GM12878 (cell line): Measurements from ENCODE around the gene CEP131. TPM values are rescaled to one million over a fixed set of nuclear protein-coding genes. Genes with fewer than 3 reads are reported as not detected.

Experiments used
- ATAC-seq: fragments of 200-7000 bp; cut with Tn5 transposase; 3 replicates; pipeline ENCODE4 v1.9.1; 2020; ENCODE audit warnings: mild to moderate bottlenecking, moderate library complexity
- BruUV-seq: library from RNA; stranded (reverse); fragments of 400-500 nt; replicated peaks from 2 replicates; lab custom pipeline; 2021; lab: Mats Ljungman, UMichigan
- CTCF ChIA-PET: fragments of 300-600 bp; sonication (Branson Sonifier 250); formaldehyde crosslinking; extraction: SDS; loops from one replicate; lab custom pipeline; 2021; ENCODE audit warnings: inconsistent platforms; lab: Yijun Ruan, JAX
- POLR2A ChIA-PET: fragments of 350-600 bp; formaldehyde crosslinking; extraction: SDS; loops from one replicate; lab custom pipeline; 2021; ENCODE audit warnings: inconsistent platforms; lab: Charles Lee
- RAD21 ChIA-PET: fragments of 300-600 bp; sonication (Branson Sonifier 250); formaldehyde crosslinking; loops from one replicate; lab custom pipeline; 2023; ENCODE audit warnings: antibody characterized with exemption; ENCODE audit not compliant: unreplicated experiment; lab: Charles Lee
- SMC1A ChIA-PET: fragments of 300-600 bp; sonication (Branson Sonifier 250); formaldehyde crosslinking; loops from one replicate; lab custom pipeline; 2023; ENCODE audit not compliant: unreplicated experiment, uncharacterized antibody; lab: Charles Lee
- DNase-seq: peaks from one replicate; pipeline ENCODE4 v3.0.0-alpha.2; 2011; ENCODE audit warnings: low read depth, low spot score
- FAIRE-seq: peaks from 3 replicates; lab custom pipeline; 2011; peaks lifted over from hg19 to GRCh38; lab: Jason Lieb, UNC
- H2AFZ ChIP-seq: 2 replicates; pipeline ENCODE4 v1.6.0; 2011; ENCODE audit warnings: low read depth, low read length, control low read depth; ENCODE audit not compliant: control insufficient read depth
- H3K27ac ChIP-seq: 2 replicates; pipeline ENCODE4 v1.5.1; 2011; ENCODE audit warnings: control low read depth; ENCODE audit not compliant: control insufficient read depth, insufficient read depth
- H3K27me3 ChIP-seq, 2 experiments: replicated peaks in 1 of 2; 2 replicates each; pipeline versions ENCODE4 v1.6.0 to v1.6.1; 2011; ENCODE audit warnings: low read length in 1 of 2; ENCODE audit not compliant: control insufficient read depth in 2 of 2, insufficient read depth in 2 of 2
- H3K36me3 ChIP-seq, 2 experiments: 2 replicates each; pipeline ENCODE4 v1.5.1; 2011; ENCODE audit warnings: low read length in 1 of 2; ENCODE audit not compliant: control insufficient read depth in 2 of 2, insufficient read depth in 2 of 2
- H3K4me1 ChIP-seq: 2 replicates; pipeline ENCODE4 v1.6.1; 2011; ENCODE audit warnings: mild to moderate bottlenecking, low read length, moderate library complexity, mixed read lengths; ENCODE audit not compliant: control insufficient read depth, insufficient read depth
- H3K4me2 ChIP-seq: 2 replicates; pipeline ENCODE4 v1.6.0; 2011; ENCODE audit warnings: control low read depth; ENCODE audit not compliant: control insufficient read depth, insufficient read depth
- H3K4me3 ChIP-seq: fragments of 200-600 bp; sonication (generic); 2 replicates; pipeline ENCODE4 v1.5.1; 2016
- H3K79me2 ChIP-seq: 2 replicates; pipeline ENCODE4 v1.6.0; 2011; ENCODE audit warnings: low read length; ENCODE audit not compliant: control insufficient read depth, insufficient read depth
- H3K9ac ChIP-seq: 2 replicates; pipeline ENCODE4 v1.8.0; 2011; ENCODE audit warnings: low read length, control low read depth, mixed read lengths; ENCODE audit not compliant: control insufficient read depth, insufficient read depth
- H3K9me3 ChIP-seq: replicated peaks from 3 replicates; pipeline ENCODE4 v1.5.1; 2011; ENCODE audit warnings: mild to moderate bottlenecking, low read length; ENCODE audit not compliant: control insufficient read depth, insufficient read depth
- H4K20me1 ChIP-seq: 2 replicates; pipeline ENCODE4 v1.6.0; 2011; ENCODE audit not compliant: control insufficient read depth, insufficient read depth
- ASH2L ChIP-seq: fragments of 300-600, 200-600 bp; sonication (generic); IDR thresholded peaks from 2 replicates; pipeline ENCODE4 v1.6.1; 2017; ENCODE audit warnings: low read depth, mild to moderate bottlenecking, borderline replicate concordance
- EED ChIP-seq: sonication (generic); IDR thresholded peaks from 2 replicates; pipeline ENCODE4 v1.6.1; 2016; ENCODE audit warnings: antibody characterized with exemption, low read depth
- JUNB ChIP-seq: IDR thresholded peaks from 2 replicates; pipeline ENCODE4 v1.6.1; 2016; ENCODE audit warnings: antibody characterized with exemption, mild to moderate bottlenecking
- JUND ChIP-seq: IDR thresholded peaks from 2 replicates; pipeline ENCODE4 v1.6.1; 2012; ENCODE audit warnings: low read depth, mild to moderate bottlenecking, low read length, improper control_type of control experiment, moderate library complexity
- KAT2A ChIP-seq: conservative IDR thresholded peaks from 2 replicates; pipeline ENCODE4 v1.6.1; 2011; ENCODE audit warnings: low read depth, low read length; ENCODE audit not compliant: control insufficient read depth
- NKRF ChIP-seq: fragments of 450-650 bp; conservative IDR thresholded peaks from 2 replicates; pipeline ENCODE4 v1.6.1; 2017; ENCODE audit warnings: mild to moderate bottlenecking, moderate library complexity
- NR2F1 ChIP-seq: fragments of 450-650 bp; conservative IDR thresholded peaks from 2 replicates; pipeline ENCODE4 v1.6.1; 2017; ENCODE audit warnings: mild to moderate bottlenecking
- PAX5 ChIP-seq: IDR thresholded peaks from 2 replicates; pipeline ENCODE4 v1.6.1; 2011; ENCODE audit warnings: low read depth, low read length, borderline replicate concordance
- POLR2A ChIP-seq: IDR thresholded peaks from 2 replicates; pipeline ENCODE4 v1.6.1; 2011; ENCODE audit warnings: low read depth, mild to moderate bottlenecking, low read length
- RCOR1 ChIP-seq: conservative IDR thresholded peaks from 2 replicates; pipeline ENCODE4 v1.6.1; 2012; ENCODE audit warnings: low read depth, low read length, improper control_type of control experiment
- REST ChIP-seq: IDR thresholded peaks from 2 replicates; pipeline ENCODE4 v1.6.1; 2012; ENCODE audit warnings: mild to moderate bottlenecking, low read depth, low read length
- SIX5 ChIP-seq: IDR thresholded peaks from 2 replicates; pipeline ENCODE4 v1.6.1; 2011; ENCODE audit warnings: mild to moderate bottlenecking, low read depth, low read length, moderate library complexity; ENCODE audit not compliant: severe bottlenecking
- WGBS: methylation state at CpG from one replicate; pipeline ENCODE4 v1.1.6; 2016; ENCODE audit warnings: low lambda C conversion rate; ENCODE audit not compliant: insufficient replicate concordance, insufficient coverage; ENCODE audit errors: missing lambda C conversion rate; 5-methylcytosine and 5-hydroxymethylcytosine counted together
- in situ Hi-C: fragments of 300-500 bp; cut with MboI; formaldehyde crosslinking; loops from 9 replicates; pipeline ENCODE4 v1.14.3; 2018; ENCODE audit warnings: mixed read lengths
- intact Hi-C: fragments of 100-400 bp; cut with micrococcal nuclease; formaldehyde crosslinking; loops from one replicate; pipeline ENCODE4 v1.14.2; 2022; ENCODE audit not compliant: unreplicated experiment
- polyA plus RNA-seq, 11 experiments: library from polyadenylated mRNA; depleted of rRNA in 4 of 11; unstranded in 6 of 11; stranded (reverse) in 5 of 11; fragments of >200 nt; fragmentation: Nextera tagmentation in 4 of 11; fragmentation: Illumina TruSeq in 1 of 11; extraction: Ambion mirVana in 4 of 11; extraction: Trizol in 1 of 11; gene quantifications; 1 replicate in 1 of 11; 2 replicates in 10 of 11; pipeline versions ENCODE4 v1.2.1 to v1.2.3, GENCODE V29; 2011 to 2016; ENCODE audit warnings: inconsistent platforms in 2 of 11, missing spikeins in 2 of 11, low read depth in 1 of 11
- total RNA-seq, 4 experiments: library from RNA; depleted of rRNA in 3 of 4; stranded (reverse); fragments of >200 nt in 3 of 4; fragmentation: Illumina TruSeq in 1 of 4; extraction: Trizol in 1 of 4; gene quantifications; 2 replicates each; pipeline versions ENCODE4 v1.2.1 to v1.2.3, GENCODE V29; 2013 to 2021
- TF ChIP-seq, protein P1 (sequence below): fragments of 450-650 bp; IDR thresholded peaks from 2 replicates; pipeline ENCODE4 v1.6.1; 2017; ENCODE audit warnings: mild to moderate bottlenecking, moderate library complexity
- TF ChIP-seq, protein P2 (sequence below): IDR thresholded peaks from 2 replicates; pipeline ENCODE4 v1.6.1; 2012; ENCODE audit warnings: low read length, inconsistent platforms

CEP131 gene
- total and polyA plus RNA-seq, 10 of the 15 experiments (the other 5 are each of a cell fraction or from before 2014, with no cell fraction given), result 0.05 to 17.3 (median 6.7) TPM

DNA sequence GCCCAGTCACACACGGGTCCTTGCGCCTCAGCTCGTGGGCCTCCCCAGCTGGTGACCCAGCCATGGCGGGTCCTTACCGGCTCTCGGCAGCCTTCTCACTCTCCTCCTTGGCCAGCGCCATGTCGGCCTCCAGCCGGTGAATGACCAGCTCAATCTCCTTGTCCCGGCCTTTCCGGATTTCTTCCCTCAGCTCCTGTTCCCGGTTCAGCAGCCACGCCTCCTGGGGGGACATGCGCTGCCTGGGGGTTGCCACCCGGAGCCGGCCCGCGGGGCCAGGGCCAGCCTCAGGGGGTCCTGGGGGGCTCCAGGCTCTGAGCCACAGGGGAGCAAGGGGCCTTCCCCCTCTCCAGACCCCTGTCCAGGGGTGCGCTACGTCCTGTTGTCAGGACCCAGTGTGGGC lies 31.6 kb downstream of the CEP131 start:
- RAD21 ChIA-PET, result interaction anchor here (0.5 kb wide), 1 partner anchor 20 kb away, joined by 3 read pairs; no protein-coding TSS in a partner anchor
- no peak for FAIRE-seq
- POLR2A ChIA-PET, result no interaction called here
- peaks cover 3% of the 10 kb centered on the region; the same call in 1 of the 2 replicates for H3K4me1 ChIP-seq
- H3K4me3 ChIP-seq, result no peak overlapping the region
- no peak for DNase-seq
- BruUV-seq, result no TSS peak
- intact Hi-C loops, result no loop called here
- no peaks in the 10 kb centered on the region for H3K9me3 ChIP-seq
- peaks cover 0 to 1% of the 10 kb centered on the region in 2 experiments; a peak in 2 of 4 replicates for H3K36me3 ChIP-seq
- CTCF ChIA-PET, result no interaction called here
- no peaks in the 10 kb centered on the region for H3K27me3 ChIP-seq
- no peaks in the 10 kb centered on the region for H3K79me2 ChIP-seq
- H3K27ac ChIP-seq, result no peak overlapping the region
- WGBS, result 86% methylated on average over 20 of the region's 20 CpGs
- no peaks in the 10 kb centered on the region for H4K20me1 ChIP-seq
- in situ Hi-C loops, result no loop called here
- no peak for ATAC-seq
- TF ChIP-seq EED (no peak), JUND (no peak), ASH2L (no peak), JUNB (no peak), NKRF (no peak), RCOR1 (no peak), REST (no peak), PAX5 (no peak), NR2F1 (no peak), KAT2A (no peak), POLR2A (no peak), SIX5 (no peak)
- TF ChIP-seq, protein P1, sequence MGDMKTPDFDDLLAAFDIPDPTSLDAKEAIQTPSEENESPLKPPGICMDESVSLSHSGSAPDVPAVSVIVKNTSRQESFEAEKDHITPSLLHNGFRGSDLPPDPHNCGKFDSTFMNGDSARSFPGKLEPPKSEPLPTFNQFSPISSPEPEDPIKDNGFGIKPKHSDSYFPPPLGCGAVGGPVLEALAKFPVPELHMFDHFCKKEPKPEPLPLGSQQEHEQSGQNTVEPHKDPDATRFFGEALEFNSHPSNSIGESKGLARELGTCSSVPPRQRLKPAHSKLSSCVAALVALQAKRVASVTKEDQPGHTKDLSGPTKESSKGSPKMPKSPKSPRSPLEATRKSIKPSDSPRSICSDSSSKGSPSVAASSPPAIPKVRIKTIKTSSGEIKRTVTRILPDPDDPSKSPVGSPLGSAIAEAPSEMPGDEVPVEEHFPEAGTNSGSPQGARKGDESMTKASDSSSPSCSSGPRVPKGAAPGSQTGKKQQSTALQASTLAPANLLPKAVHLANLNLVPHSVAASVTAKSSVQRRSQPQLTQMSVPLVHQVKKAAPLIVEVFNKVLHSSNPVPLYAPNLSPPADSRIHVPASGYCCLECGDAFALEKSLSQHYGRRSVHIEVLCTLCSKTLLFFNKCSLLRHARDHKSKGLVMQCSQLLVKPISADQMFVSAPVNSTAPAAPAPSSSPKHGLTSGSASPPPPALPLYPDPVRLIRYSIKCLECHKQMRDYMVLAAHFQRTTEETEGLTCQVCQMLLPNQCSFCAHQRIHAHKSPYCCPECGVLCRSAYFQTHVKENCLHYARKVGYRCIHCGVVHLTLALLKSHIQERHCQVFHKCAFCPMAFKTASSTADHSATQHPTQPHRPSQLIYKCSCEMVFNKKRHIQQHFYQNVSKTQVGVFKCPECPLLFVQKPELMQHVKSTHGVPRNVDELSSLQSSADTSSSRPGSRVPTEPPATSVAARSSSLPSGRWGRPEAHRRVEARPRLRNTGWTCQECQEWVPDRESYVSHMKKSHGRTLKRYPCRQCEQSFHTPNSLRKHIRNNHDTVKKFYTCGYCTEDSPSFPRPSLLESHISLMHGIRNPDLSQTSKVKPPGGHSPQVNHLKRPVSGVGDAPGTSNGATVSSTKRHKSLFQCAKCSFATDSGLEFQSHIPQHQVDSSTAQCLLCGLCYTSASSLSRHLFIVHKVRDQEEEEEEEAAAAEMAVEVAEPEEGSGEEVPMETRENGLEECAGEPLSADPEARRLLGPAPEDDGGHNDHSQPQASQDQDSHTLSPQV, result no peak
- TF ChIP-seq, protein P2, sequence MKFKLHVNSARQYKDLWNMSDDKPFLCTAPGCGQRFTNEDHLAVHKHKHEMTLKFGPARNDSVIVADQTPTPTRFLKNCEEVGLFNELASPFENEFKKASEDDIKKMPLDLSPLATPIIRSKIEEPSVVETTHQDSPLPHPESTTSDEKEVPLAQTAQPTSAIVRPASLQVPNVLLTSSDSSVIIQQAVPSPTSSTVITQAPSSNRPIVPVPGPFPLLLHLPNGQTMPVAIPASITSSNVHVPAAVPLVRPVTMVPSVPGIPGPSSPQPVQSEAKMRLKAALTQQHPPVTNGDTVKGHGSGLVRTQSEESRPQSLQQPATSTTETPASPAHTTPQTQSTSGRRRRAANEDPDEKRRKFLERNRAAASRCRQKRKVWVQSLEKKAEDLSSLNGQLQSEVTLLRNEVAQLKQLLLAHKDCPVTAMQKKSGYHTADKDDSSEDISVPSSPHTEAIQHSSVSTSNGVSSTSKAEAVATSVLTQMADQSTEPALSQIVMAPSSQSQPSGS, result no peak
- SMC1A ChIA-PET, result no interaction called here
- H2AFZ ChIP-seq, result no peak overlapping the region
- no peak overlapping the region for H3K9ac ChIP-seq
- H3K4me2 ChIP-seq, result no peak overlapping the region
